Stimulated activated CD8-positive, alpha-beta memory T cell treated with anti-CD3 and anti-CD28 coated beads, Interleukin-7, amount 100 ng/mL, for 1 hour (primary cell): Measurements from ENCODE around the gene ANAPC7.
"Not testable (repeated sequence)": the region's sequence is repeated elsewhere in the genome, so short reads cannot be mapped to it uniquely, and the experiment has no call there.

ENCODE experiments used
- DNase-seq, 2 donors: peaks; one replicate each; pipeline ENCODE4 v3.0.0-alpha.2; 2020; ENCODE audit warnings: low read depth in 2 of 2

The ANAPC7 gene

DNA sequence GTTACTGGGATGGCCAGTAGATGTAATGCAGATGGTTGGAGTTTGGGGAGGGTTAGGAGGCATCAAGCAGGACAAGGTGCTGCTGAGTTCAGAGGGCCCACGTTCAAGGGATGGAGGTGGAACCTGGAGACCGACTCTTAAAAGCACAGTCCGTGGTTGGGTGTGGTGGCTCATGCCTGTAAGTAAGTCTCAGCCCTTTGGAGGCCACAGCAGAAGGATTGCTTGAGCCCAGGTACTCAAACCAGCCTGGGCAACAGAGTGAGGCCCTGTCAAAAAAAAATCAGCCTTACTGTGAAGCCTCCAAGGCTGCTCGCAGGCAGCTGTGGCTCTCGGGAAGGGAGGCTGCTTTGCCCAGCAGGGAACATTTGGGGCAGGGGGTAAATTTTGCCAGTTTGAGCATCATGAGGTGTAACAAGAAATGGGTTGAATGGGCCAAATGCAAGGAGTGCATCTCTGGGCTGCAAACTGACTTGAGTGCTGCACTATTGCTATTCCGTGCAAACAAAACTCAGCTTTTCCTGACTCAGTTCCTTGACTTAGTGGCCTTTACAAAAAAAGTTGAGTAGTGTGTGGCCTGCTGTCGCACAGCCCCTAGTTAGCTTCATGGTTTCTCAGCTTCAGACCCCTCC, 55.0 kb downstream of the ANAPC7 start:
- DNase-seq: no peak

DNA sequence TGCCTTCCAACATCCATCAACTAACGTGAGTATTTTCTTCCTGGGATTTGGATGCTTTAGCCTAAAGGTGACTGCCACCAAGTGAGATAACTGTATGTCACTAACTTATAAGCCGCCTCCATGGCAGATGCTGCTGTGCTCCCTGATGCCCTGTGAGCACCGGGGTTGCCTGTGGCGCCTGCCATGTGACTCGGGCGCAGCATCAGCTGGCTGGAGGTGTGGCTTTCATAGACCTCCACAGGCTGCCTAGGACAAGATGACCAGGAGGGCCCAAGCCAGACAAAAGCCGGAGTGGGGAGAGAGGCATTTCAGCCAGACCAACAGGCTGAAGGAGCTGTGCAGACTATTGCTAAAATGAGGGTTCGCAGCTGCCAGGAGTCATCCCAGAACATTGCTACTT, 55.7 kb downstream of the ANAPC7 start:
- no peak for DNase-seq

DNA sequence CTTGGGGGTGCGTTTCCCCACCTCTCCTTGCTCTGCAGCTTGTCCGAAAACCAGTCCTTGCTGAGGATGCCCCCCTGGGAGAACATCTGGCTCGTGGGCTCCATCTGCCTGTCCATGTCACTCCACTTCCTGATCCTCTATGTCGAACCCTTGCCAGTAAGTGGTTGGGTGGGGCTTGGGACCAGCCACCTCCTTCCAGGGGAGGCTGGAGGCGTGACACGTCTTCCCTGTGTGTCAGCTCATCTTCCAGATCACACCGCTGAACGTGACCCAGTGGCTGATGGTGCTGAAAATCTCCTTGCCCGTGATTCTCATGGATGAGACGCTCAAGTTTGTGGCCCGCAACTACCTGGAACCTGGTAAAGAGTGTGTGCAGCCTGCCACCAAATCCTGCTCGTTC, 57.5 kb downstream of the ANAPC7 start:
- DNase-seq: no peak

DNA sequence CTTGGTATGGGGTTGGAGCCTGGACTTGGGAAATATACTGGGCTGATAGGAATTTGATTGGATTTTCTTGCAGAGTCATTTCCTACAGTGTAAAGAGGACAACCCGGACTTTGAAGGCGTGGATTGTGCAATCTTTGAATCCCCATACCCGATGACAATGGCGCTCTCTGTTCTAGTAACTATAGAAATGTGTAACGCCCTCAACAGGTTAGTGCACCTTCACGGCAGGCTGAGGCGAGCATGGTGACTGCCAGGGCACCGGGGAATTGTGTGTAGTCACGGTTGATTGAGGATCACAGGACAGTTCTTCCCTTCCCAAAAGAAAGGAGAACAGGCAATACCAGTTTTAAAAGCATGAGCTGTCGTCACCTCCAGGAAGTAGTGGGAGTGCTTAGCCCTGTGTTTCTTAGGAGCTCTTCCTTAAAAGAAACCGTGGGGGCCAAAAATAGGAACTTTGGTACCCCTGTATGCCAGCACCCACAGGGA, 58.3 kb downstream of the ANAPC7 start:
- DNase-seq: no peak

DNA sequence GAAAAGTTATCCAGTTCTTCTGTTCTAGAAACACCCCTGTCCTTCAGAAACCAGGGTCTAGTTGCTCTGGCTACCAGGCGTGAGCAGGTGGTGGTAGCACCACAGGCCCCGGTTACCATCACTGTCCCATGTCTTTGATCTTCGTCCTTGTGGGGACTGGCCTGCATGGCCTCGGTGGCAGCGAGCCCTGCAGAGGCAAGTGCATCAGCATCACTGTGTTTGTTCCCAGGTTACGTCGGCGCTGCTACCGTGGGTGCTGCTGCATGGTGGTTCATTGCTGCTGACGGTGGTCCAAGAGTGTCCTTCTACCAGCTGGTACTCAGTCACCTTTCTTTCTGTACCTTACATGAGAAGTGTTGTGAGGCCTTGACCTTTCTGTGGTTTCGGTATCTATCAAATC, 58.9 kb downstream of the ANAPC7 start:
- DNase-seq: no peak

DNA sequence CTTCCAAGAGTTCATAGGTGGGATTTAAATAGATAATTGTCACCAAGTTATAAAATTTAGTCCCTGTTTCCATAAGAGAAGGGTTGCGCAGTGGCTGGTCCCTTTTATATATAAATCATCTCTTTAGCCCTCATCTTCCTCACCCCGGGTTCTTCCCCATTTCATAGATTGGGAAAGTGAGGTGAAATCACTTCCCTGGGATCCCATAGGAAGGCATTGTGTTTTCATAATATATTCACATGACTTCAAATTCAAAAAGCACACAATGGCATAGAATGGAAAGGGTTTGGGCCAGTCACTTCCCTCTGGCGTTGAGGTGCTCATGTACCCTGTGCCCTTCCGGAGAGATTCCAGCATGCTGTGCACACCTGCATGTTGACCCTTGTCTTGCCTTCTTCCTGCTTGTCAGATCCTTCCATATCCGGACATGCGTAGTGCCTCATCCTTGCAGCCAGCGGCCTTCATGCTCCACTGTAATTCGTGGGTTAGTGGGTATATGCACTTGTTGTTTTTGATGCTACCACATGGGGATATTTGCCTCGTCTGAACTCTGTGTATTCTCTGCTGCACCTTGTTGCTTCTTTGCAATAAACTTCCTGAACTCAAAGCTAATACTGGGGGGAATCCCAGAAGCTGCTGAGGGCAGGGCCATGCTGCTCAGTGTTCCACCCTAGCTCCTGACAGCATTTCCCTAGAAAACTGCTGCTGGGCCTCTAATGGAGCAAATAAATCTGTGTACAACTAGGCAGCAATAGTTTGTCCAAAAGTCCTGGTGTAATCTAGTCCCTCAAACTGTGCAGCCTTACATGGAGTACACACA, 59.6 kb downstream of the ANAPC7 start:
- no peak for DNase-seq

DNA sequence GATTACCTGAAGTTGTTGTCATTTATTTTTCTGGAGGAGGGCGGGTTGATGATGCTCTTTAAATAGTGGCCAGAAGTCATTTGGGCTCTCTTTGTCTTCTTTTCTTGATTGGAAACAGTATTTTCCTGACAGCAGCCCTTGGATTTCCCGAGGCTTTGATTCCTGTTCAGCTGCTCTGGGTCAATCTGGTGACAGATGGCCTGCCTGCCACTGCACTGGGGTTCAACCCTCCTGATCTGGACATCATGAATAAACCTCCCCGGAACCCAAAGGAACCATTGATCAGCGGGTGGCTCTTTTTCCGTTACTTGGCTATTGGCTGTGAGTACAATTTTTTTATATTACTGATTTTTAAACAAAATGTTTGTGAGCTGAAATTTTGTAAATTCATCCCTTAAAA, 60.4 kb downstream of the ANAPC7 start:
- DNase-seq: no peak

DNA sequence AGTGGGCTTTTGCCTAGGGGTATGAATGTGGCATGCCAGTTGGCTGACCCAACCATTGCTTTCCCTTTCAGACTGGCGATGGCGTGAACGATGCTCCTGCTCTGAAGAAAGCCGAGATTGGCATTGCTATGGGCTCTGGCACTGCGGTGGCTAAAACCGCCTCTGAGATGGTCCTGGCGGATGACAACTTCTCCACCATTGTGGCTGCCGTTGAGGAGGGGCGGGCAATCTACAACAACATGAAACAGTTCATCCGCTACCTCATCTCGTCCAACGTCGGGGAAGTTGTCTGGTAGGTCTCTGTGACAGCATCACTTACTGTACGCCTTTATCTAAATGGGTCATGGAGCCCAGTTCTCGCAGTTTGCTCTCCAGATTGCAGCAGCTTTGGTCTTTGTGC, 61.4 kb downstream of the ANAPC7 start:
- DNase-seq: no peak

DNA sequence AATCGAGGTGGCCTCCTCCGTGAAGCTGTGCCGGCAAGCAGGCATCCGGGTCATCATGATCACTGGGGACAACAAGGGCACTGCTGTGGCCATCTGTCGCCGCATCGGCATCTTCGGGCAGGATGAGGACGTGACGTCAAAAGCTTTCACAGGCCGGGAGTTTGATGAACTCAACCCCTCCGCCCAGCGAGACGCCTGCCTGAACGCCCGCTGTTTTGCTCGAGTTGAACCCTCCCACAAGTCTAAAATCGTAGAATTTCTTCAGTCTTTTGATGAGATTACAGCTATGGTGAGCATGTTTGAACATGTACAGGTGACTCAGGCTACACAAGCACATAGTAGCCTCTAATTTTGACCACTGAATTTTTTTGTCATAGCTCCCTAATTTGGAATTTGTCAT, 62.8 kb downstream of the ANAPC7 start:
- no peak for DNase-seq

DNA sequence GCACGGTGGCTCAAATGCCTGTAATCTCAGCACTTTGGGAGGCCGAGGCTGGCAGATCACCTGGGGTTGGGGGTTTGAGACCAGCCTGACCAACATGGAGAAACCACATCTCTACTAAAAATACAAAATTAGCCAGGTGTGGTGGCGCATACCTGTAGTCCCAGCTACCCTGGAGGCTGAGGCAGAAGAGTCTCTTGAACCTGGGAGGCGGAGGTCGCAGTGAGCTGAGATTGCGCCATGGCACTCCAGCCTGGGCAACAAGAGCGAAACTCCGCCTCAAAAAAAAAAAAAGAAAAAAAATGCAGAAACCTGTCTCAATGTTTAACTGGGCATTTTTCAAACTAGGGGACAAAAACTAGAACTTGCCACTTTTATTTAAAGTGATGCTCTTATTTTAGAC, 63.2 kb downstream of the ANAPC7 start:
- not testable (repeated sequence) for DNase-seq

DNA sequence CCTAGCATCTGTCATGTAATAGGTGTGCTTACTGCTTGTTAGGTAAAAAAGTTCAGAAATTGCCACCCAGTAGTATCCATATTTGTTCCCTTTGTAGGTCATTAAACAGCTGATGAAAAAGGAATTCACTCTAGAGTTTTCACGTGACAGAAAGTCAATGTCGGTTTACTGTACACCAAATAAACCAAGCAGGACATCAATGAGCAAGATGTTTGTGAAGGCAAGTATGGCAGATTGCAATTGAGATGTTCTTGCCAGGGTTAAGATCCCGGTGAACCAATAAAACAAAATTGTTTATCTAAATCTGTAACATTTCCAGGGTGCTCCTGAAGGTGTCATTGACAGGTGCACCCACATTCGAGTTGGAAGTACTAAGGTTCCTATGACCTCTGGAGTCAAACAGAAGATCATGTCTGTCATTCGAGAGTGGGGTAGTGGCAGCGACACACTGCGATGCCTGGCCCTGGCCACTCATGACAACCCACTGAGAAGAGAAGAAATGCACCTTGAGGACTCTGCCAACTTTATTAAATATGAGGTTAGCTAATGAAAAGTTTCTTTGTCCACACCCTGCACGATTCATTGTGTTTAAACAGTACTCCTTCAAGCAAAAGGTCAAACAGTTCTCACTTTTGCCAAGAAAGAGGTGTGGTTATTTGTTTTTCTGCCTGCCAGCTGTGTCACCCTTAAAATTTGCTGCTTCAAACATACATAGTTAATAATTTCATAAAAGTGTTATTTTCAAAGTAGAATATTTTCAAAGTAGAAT, 64.1 kb downstream of the ANAPC7 start:
- no peak for DNase-seq

DNA sequence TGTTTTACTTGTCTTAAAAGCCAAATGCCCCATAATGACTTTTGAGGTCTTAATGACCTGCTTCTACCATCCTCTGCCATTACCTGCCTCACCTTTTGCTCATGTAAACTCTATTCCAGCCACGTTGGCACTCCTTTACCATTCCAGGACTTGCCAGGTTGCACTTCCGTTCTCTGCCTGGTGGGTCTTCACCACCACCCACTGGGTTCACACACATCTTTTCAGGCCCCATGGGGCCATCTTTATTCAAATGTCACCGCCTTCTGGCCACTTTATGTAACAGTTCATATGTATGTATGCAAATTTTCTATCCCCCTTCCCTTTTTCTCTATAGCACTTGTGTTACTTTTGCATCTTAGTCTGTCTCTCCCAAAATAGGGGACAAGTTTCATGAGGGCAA, 64.8 kb downstream of the ANAPC7 start:
- DNase-seq: no peak

DNA sequence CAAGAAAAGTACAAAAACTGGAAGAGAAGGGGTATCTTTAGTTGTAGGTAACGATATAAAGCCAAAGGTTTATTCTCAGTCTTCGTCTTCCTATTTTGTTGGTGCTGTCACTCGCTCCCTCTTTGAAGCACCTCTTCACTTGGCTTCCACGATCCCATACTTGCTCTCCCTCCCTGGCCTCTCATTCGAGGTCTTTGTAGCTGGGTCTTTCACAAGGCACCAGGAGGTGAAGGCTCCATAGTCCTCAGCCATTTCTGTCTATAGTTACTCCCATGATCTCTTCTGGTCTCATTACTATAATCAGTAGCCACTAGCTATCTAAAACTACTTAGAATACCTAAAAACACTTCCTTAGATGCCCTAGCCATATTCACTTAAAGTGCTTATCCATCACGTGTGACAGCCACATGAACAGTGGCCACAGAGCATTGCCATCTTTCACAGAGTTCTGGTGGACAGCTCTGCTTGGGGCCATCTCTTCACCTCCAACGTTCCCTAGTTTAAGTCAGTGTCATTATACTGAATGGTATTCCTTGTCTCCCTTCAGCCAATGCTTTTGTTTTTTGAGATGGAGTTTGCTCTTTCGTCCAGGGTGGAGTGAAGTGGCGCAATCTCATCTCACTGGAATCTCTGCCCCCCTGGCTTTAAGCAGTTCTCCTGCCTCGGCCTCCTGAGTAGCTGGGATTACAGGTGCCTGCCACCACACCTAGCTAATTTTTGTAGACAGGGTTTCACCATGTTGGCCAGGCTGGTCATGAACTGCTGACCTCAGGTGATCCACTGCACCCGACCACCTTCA, 65.4 kb downstream of the ANAPC7 start:
- no peak for DNase-seq

DNA sequence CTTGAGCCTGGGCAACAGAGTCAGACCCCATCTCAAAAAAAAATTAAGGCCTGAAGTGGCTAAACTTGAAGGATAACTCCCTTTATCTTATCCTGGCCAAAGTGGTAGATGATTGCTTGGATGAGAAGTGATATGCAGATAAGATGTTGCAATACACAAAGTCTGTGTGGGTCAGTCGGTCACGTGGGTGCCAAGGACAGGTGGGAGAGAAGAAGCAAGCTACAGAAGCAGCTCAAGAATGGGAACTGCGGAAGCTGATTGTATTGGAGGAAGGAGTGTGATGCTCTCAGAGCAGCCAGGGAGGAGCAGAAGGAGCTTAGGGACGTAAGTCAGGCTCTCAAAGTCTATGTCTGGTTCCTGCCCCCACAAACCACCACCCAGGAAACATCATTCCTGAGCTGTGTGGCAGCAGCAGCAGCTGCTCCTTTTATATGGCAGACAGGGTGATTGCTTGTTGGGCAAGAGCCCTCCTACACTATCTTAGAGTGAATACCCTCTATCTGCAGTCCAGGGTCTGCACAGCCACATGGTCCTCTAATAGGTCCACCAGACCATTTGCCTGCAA, 67.9 kb downstream of the ANAPC7 start:
- DNase-seq: no peak

DNA sequence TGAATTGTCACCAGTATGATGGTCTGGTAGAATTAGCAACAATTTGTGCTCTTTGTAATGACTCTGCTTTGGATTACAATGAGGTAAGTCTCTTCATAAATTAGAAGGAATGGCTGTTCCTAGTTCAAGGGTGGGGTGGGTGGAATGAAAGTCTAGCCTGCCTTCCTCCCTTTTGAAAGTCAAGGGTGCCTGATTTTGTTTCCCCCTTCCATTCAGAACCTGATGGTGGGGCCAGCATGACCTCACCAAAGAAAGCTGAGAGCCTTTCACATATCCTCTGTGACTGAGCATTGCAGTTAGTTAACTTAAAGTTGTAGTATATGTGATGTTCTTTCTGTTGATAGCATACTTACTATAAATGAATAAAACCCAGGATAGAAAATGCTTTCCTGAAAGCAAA, 70.3 kb downstream of the ANAPC7 start:
- DNase-seq: no peak

DNA sequence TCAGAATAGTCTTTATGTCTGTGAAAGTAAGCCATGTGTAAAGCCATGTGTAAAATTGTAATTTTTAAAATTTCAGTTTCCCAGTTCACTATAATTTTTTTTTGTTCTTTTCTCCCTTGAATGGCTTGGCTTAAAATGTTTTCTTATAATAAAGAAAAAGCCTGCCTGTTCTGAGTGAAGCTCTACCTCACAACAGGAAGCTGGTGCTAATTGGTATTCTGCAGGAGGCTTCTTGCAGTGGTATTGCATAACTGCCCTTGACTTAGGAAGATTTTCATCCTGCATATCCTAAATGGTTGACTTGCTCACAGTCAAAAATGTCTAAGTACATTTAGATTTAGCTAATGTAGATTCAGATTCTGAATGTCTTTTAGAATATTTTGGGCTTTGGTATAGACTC, 73.0 kb downstream of the ANAPC7 start:
- DNase-seq: no peak

DNA sequence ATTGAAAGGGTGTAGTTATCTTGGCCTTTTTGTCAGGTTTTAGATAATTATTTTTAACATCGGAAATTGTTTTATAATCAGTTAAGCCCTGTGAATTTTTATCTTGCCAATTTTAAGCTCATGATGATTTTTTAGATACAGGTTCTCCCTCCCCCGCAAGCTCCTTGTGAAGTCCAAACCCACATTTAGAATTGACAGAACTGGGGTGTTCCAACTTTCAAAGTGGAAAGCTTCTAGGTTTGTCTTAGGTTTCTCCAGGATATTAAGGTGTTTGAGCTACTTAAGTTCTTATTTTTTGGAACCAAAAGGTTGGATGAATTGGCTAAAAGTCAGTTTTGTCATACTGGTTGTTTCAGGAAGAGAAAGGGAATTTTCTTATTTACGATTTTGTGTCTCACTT, 73.4 kb downstream of the ANAPC7 start:
- no peak for DNase-seq

DNA sequence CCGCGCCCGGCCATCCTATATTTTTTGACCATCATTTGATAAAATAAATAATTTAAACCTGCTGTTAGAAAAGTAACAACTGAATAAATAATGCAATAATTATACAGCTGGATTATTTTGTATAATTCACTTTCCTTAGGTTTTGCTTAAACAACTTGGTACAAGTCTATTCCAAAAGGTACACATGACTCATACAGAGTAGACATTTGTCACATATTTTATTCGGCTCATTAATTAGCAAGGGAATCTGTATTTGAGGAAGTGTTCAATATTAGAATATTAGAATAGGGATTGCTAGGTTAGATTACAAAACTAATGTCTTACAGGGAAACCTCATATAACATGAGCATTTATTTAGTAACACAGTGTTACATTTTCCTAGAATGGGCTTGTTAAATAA, 73.8 kb downstream of the ANAPC7 start:
- DNase-seq: no peak
